ENCODE measurements around the gene GRK7.

DNA sequence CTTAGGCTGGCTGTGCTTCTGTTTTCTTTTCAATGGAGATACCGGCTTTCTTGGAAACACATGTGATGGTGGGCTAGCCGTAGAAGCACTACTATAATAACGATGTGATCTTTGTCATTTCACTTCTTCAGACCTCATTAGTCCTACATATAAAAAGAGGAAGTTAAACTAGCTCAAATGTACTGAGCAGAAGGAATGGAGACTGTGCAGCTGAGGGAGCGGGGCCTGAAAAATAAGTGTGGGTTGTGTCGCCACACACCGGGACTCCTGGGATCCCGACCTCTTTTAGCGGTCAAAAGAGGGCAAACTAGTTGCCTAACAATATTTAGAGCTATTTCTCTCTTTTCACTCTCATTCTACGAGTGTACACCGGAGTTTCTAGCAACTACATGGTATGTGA lies 26.1 kb upstream of the GRK7 start:
- no peak for TF ChIP-seq EZH2 (IDR thresholded peaks at IDR 0.05; ENCODE audit: borderline replicate concordance, insufficient read depth, low read depth, low read length, poor library complexity, severe bottlenecking)
- TF ChIP-seq CTCF (IDR thresholded peaks at IDR 0.05): no peak

Measured in B cell (primary cell).